Fibroblast of the aortic adventitia (primary cell): Measurements from ENCODE around the gene MIER2. TPM values are rescaled to one million over a fixed set of nuclear protein-coding genes. Genes with fewer than 3 reads are reported as not detected.

Experiments
- DNase-seq: peaks from one replicate; pipeline ENCODE4 v3.0.0-alpha.2; 2010; ENCODE audit warnings: low read depth
- H3K4me3 ChIP-seq: 2 replicates; pipeline ENCODE4 v1.5.1; 2011; ENCODE audit warnings: low read depth, mild to moderate bottlenecking, control low read depth, low read length, moderate library complexity
- total RNA-seq: library from RNA; depleted of rRNA; stranded (reverse); fragments of >200 nt; gene quantifications from 2 replicates; pipeline ENCODE4 v1.2.3, GENCODE V29; 2012; ENCODE audit warnings: low replicate concordance
- TF ChIP-seq, protein P1 (sequence below): IDR thresholded peaks from 2 replicates; pipeline ENCODE4 v1.5.1; 2011; ENCODE audit warnings: mild to moderate bottlenecking, low read length, control low read depth, inconsistent platforms; ENCODE audit not compliant: insufficient read depth

Gene MIER2
- total RNA-seq, 1 donor, result 13.2 TPM

DNA sequence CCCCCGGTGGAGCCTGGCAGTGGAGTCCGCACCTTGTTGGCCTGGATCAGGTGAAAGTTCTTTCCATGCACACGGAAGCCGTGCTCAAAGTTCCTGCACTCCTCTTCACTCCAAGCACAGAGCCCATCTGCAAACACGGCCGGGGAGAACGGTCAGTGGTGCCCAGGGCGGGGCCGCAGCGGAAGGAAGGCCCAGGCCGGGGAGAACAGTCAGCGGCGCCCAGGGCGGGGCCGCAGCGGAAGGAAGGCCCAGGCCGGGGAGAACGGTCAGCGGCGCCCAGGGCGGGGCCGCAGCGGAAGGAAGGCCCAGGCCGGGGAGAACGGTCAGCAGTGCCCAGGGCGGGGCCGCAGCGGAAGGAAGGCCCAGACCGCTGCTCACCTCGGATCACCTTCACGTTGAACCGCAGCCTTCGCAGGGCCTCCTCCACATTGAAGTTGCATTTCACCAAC is 32.8 kb downstream of the MIER2 start:
- DNase-seq, result no peak
- H3K4me3 ChIP-seq, result no peak overlapping the region
- TF ChIP-seq, protein P1, sequence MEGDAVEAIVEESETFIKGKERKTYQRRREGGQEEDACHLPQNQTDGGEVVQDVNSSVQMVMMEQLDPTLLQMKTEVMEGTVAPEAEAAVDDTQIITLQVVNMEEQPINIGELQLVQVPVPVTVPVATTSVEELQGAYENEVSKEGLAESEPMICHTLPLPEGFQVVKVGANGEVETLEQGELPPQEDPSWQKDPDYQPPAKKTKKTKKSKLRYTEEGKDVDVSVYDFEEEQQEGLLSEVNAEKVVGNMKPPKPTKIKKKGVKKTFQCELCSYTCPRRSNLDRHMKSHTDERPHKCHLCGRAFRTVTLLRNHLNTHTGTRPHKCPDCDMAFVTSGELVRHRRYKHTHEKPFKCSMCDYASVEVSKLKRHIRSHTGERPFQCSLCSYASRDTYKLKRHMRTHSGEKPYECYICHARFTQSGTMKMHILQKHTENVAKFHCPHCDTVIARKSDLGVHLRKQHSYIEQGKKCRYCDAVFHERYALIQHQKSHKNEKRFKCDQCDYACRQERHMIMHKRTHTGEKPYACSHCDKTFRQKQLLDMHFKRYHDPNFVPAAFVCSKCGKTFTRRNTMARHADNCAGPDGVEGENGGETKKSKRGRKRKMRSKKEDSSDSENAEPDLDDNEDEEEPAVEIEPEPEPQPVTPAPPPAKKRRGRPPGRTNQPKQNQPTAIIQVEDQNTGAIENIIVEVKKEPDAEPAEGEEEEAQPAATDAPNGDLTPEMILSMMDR, result no peak

DNA sequence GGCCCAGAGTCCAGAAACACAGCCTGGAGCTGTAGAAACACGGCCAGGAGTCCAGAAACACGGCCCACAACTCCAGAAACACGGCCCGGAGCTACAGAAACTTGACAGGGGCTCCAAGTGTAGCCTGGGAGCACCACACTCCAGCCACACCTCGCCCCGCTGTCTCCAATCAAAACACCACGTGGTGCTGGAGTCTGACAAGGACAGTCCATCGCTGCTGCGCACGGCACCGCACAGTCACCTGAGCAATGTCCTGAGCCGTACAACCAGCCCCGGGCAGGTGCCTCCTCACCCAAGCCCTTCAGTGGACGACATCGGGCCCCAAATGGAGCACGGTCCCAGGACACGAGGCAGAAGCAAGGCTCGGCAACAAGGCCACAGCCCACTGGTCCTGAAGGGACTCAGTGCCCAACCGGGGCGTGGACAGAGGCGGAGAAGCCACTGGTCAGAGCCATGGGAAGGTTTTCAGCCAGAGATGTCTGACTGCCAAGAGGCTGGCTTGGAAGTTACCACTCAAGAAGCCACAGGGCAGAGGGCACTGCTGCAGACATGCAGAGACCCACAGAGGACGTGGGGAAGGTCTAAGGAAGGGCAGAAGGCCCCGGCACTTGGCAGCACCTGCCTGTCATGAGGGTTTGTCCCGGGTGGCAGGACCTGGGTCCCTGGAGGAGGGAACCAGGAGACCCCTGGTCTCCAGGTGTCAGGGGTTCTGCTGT is 33.7 kb downstream of the MIER2 start:
- H3K4me3 ChIP-seq, result no peak overlapping the region
- no peak for DNase-seq

DNA sequence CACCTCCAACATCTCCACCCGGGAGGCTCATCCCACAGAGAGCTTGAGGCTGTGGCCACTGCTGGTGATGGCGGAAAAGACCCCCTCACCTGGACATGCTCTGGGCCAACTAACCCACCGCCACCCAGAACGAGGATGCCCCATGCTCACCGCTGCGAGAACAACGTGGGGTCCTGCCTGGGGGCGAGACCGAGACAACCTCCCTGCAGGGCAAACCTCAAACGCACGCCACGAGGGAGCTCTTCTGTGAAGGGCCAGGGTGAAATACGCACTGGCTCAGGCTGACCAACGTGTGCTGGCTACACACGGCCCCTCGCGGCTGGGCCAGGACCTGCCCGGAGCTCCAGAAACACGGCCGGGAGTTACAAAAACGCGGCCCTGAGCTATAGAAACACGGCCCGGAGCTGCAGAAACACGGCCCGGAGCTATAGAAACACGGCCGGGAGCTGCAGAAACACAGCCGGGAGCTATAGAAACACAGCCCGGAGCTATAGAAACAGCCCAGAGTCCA is 34.4 kb downstream of the MIER2 start:
- DNase-seq, result peak; percentile 26
- TF ChIP-seq, protein P1, result no peak
- H3K4me3 ChIP-seq, result peak overlapping the region; percentile 32

More for the DNA sequence above, 33.7 kb downstream of the MIER2 start:
- TF ChIP-seq, protein P1, result no peak

DNA sequence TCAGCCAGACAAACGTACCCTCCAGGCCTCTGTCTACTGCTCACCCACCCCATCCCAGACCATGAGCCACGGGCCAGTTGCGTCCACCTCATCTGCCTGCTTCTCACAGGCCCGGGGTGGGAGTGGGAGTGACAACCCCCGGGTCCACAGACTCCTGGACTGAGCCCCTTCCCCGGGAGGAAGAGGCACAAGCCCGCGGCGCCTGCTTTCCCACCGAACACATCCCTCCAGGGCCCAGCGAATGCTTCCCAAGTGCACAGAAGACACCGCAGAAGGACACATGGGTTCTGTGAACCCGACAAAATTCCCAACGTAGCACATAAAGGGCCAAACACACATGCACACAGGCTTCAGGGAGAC is 35.4 kb downstream of the MIER2 start:
- TF ChIP-seq, protein P1, result no peak
- no peak overlapping the region for H3K4me3 ChIP-seq
- no peak for DNase-seq

DNA sequence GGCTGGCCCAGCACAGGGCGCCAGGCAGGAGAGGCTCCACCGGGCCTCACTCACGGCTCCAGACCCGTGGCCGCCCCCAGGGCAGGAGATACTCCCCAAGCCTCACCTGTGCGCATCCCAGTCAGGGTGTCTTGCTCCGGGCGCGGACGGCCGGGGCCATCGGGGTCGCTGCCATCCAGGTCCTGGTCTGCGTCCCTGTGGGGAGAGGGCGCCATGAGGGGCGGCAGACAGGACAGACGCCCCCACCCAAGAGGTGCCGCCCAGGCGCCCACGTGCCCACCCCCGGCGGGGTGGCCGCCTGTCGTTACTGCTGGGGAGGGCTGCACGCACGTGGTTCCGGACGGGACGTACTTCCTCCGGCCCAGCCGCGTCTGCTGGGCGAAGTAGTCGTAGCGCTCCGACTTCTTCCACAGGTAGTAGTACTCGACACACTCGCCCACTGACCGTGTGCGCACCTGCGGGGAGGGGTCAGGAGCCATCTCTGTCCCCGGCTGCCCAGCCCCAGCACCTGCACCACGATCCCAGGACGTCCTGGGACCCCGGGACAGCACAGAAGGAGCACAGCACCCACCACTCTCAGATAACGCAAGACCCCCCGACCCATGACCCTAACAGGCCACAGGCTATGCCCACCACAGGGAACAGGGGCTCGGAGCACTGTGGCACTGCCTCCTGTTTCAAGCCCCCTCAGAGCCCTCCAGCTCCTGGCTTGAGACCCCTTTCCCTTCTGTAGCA is 36.0 kb downstream of the MIER2 start:
- H3K4me3 ChIP-seq, result no peak overlapping the region
- TF ChIP-seq, protein P1, result no peak
- no peak for DNase-seq

DNA sequence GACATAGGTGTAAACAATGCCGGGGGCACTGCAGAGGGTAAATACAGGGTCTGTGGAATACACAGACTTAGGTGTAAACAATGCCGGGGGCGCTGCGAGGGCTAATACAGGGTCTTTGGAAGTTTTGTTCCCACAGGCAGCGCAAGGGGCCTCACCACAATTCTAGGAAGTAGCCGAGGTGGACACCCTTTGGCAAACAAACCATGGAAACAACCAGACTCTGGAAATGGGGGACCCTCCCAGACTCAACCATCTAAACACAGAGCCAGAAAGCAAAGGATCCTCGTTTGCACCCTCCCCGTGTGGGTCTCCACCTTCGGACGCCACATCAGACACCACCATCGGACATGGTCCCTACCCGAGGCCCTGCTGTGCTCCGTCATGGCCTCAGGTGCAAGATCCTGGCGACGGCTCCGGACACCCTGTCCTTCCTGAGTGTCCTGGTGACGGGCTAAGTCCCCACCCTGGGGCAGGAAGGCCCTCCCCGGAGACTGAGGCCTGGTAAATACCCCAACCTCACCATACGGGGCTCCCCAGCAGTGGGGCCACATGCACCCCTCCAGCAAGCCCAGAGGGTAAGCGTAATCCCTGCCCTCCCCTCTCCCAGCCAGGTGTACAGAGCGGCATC is 36.7 kb downstream of the MIER2 start:
- H3K4me3 ChIP-seq, result no peak overlapping the region
- no peak for DNase-seq
- TF ChIP-seq, protein P1, result no peak
